Liver (tissue), 9 donors: ENCODE measurements around the gene PNKD. TPM values are rescaled to one million over a fixed set of nuclear protein-coding genes. Genes with fewer than 3 reads are reported as not detected.

ENCODE experiments used
- DNase-seq: peaks from one replicate; pipeline ENCODE4 v3.0.0-alpha.2; 2017; ENCODE audit warnings: low spot score
- H3K27ac ChIP-seq, 2 donors: one replicate each; pipeline ENCODE4 v1.7.0; 2013; ENCODE audit warnings: inconsistent platforms in 2 of 2, low read length in 2 of 2, control low read depth in 1 of 2, low read depth in 1 of 2, mild to moderate bottlenecking in 1 of 2
- H3K27me3 ChIP-seq, 4 donors: one replicate each; pipeline versions ENCODE4 v1.6.1 to v1.7.0; 2013; ENCODE audit warnings: low read length in 3 of 4, inconsistent platforms in 1 of 4, mild to moderate bottlenecking in 1 of 4, moderate library complexity in 1 of 4; ENCODE audit not compliant: control insufficient read depth in 4 of 4, insufficient read depth in 4 of 4
- H3K36me3 ChIP-seq, 4 donors: one replicate each; pipeline versions ENCODE4 v1.6.1 to v1.7.0; 2013; ENCODE audit warnings: low read length in 3 of 4, mild to moderate bottlenecking in 3 of 4, low read depth in 1 of 4, moderate library complexity in 1 of 4; ENCODE audit not compliant: control insufficient read depth in 4 of 4, insufficient read depth in 3 of 4
- H3K4me1 ChIP-seq, 4 donors: one replicate each; pipeline versions ENCODE4 v1.6.1 to v1.7.0; 2013; ENCODE audit warnings: low read length in 3 of 4, mild to moderate bottlenecking in 3 of 4, moderate library complexity in 1 of 4; ENCODE audit not compliant: control insufficient read depth in 4 of 4, insufficient read depth in 4 of 4
- H3K4me3 ChIP-seq, 3 donors: one replicate each; pipeline versions ENCODE4 v1.6.1 to v1.7.0; 2013; ENCODE audit warnings: low read length in 3 of 3, control low read depth in 1 of 3, low read depth in 1 of 3, mild to moderate bottlenecking in 1 of 3
- H3K9ac ChIP-seq, 2 donors: one replicate each; pipeline ENCODE4 v1.7.0; 2013; ENCODE audit warnings: low read length in 2 of 2, mild to moderate bottlenecking in 2 of 2, moderate library complexity in 2 of 2, control low read depth in 1 of 2, low read depth in 1 of 2
- H3K9me3 ChIP-seq, 4 donors: one replicate each; pipeline versions ENCODE4 v1.6.1 to v1.7.0; 2013; ENCODE audit warnings: low read length in 3 of 4; ENCODE audit not compliant: control insufficient read depth in 4 of 4
- ATF3 ChIP-seq: IDR thresholded peaks from 2 replicates; pipeline ENCODE4 v1.6.1; 2016; ENCODE audit warnings: antibody characterized with exemption
- CTCF ChIP-seq: fragments of 150-350 bp; IDR thresholded peaks from 2 replicates; pipeline ENCODE4 v1.5.1; 2017; ENCODE audit warnings: improper control_type of control experiment, low read depth, low read length; ENCODE audit not compliant: missing input control
- EGR1 ChIP-seq, 2 donors: IDR thresholded peaks; 2 replicates each; pipeline ENCODE4 v1.6.1; 2016 to 2018; ENCODE audit warnings: antibody characterized with exemption in 2 of 2, low read depth in 2 of 2
- FOXA1 ChIP-seq: IDR thresholded peaks from 2 replicates; pipeline ENCODE4 v1.6.1; 2016; ENCODE audit warnings: antibody characterized with exemption
- FOXA2 ChIP-seq: IDR thresholded peaks from 2 replicates; pipeline ENCODE4 v1.6.1; 2016; ENCODE audit warnings: antibody characterized with exemption
- GABPA ChIP-seq, 2 donors: IDR thresholded peaks in 1 of 2; conservative IDR thresholded peaks in 1 of 2; 2 replicates each; pipeline ENCODE4 v1.6.1; 2016; ENCODE audit warnings: antibody characterized with exemption in 2 of 2, mild to moderate bottlenecking in 1 of 2, moderate library complexity in 1 of 2
- HNF4A ChIP-seq, 2 donors: conservative IDR thresholded peaks; 2 replicates each; pipeline ENCODE4 v1.6.1; 2016; ENCODE audit warnings: antibody characterized with exemption in 2 of 2, mild to moderate bottlenecking in 2 of 2
- HNF4G ChIP-seq: IDR thresholded peaks from 2 replicates; pipeline ENCODE4 v1.6.1; 2016; ENCODE audit warnings: antibody characterized with exemption
- JUND ChIP-seq, 2 donors: IDR thresholded peaks; 2 replicates each; pipeline ENCODE4 v1.6.1; 2016; ENCODE audit warnings: antibody characterized with exemption in 2 of 2
- MAX ChIP-seq: IDR thresholded peaks from 2 replicates; pipeline ENCODE4 v1.6.1; 2016; ENCODE audit warnings: antibody characterized with exemption
- NR2F2 ChIP-seq: IDR thresholded peaks from 2 replicates; pipeline ENCODE4 v1.6.1; 2016; ENCODE audit warnings: antibody characterized with exemption
- RAD21 ChIP-seq, 2 donors: IDR thresholded peaks; 2 replicates each; pipeline ENCODE4 v1.6.1; 2016; ENCODE audit warnings: antibody characterized with exemption in 2 of 2, mild to moderate bottlenecking in 2 of 2
- RXRA ChIP-seq, 2 donors: IDR thresholded peaks; 2 replicates each; pipeline ENCODE4 v1.6.1; 2017 to 2018; ENCODE audit warnings: antibody characterized with exemption in 2 of 2, mild to moderate bottlenecking in 1 of 2
- SP1 ChIP-seq: IDR thresholded peaks from 2 replicates; pipeline ENCODE4 v1.6.1; 2018; ENCODE audit warnings: antibody characterized with exemption, mild to moderate bottlenecking
- TAF1 ChIP-seq: conservative IDR thresholded peaks from 2 replicates; pipeline ENCODE4 v1.6.1; 2016; ENCODE audit warnings: antibody characterized with exemption, mild to moderate bottlenecking
- YY1 ChIP-seq: IDR thresholded peaks from 2 replicates; pipeline ENCODE4 v1.6.1; 2016; ENCODE audit warnings: antibody characterized with exemption, mild to moderate bottlenecking
- WGBS: extraction: QIAGEN DNeasy Blood & Tissue Kit; methylation state at CpG from one replicate; pipeline ENCODE4 v1.1.7; 2013; 5-methylcytosine and 5-hydroxymethylcytosine counted together
- polyA plus RNA-seq, 2 donors: library from polyadenylated mRNA; stranded (reverse) in 1 of 2; unstranded in 1 of 2; fragments of 200-250 nt in 1 of 2; fragments of >200 nt in 1 of 2; fragmentation: Nextera tagmentation in 1 of 2; extraction: Ambion mirVana in 1 of 2; gene quantifications; one replicate each; pipeline versions ENCODE4 v1.2.1 to v1.2.3, GENCODE V29; 2013 to 2015
- total RNA-seq, 2 donors: library from RNA; depleted of rRNA; stranded (reverse); fragments of >200 nt; gene quantifications; one replicate each; pipeline ENCODE4 v1.2.3, GENCODE V29; 2014
- TF ChIP-seq, protein P1 (sequence below): IDR thresholded peaks from 2 replicates; pipeline ENCODE4 v1.6.1; 2016; ENCODE audit warnings: antibody characterized with exemption
- TF ChIP-seq, protein P2 (sequence below): IDR thresholded peaks from 2 replicates; pipeline ENCODE4 v1.6.1; 2016; ENCODE audit warnings: antibody characterized with exemption, mild to moderate bottlenecking
- donor health status: healthy.
- donor health status: healthy.
- donor health status: healthy.
- donor health status: healthy.
- donor health status: healthy.

PNKD gene
- total and polyA plus RNA-seq, 4 donors: 28.5 to 161 (median 94.9) TPM

- peak overlapping the region; percentile 63 to 86 (median 77) for H3K4me3 ChIP-seq
- H3K9ac ChIP-seq: peak overlapping the region in 1 of 2 donors; percentile 50
- no peaks in the 10 kb centered on the region for H3K9me3 ChIP-seq
- peaks cover 12 to 39% (median 26%) of the 10 kb centered on the region in 4 donors for H3K4me1 ChIP-seq
- peak overlapping the region; percentile 86 to 89 for H3K27ac ChIP-seq
- TF ChIP-seq, protein P1, sequence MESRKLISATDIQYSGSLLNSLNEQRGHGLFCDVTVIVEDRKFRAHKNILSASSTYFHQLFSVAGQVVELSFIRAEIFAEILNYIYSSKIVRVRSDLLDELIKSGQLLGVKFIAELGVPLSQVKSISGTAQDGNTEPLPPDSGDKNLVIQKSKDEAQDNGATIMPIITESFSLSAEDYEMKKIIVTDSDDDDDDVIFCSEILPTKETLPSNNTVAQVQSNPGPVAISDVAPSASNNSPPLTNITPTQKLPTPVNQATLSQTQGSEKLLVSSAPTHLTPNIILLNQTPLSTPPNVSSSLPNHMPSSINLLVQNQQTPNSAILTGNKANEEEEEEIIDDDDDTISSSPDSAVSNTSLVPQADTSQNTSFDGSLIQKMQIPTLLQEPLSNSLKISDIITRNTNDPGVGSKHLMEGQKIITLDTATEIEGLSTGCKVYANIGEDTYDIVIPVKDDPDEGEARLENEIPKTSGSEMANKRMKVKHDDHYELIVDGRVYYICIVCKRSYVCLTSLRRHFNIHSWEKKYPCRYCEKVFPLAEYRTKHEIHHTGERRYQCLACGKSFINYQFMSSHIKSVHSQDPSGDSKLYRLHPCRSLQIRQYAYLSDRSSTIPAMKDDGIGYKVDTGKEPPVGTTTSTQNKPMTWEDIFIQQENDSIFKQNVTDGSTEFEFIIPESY: peak; percentile 46
- peak; percentile 76 to 87 for TF ChIP-seq RXRA (IDR thresholded peaks at IDR 0.05)
- TF ChIP-seq ATF3: peak; percentile 33
- peak; percentile 42 for TF ChIP-seq TAF1
- peak; percentile 52 for TF ChIP-seq HNF4G
- TF ChIP-seq, protein P2, sequence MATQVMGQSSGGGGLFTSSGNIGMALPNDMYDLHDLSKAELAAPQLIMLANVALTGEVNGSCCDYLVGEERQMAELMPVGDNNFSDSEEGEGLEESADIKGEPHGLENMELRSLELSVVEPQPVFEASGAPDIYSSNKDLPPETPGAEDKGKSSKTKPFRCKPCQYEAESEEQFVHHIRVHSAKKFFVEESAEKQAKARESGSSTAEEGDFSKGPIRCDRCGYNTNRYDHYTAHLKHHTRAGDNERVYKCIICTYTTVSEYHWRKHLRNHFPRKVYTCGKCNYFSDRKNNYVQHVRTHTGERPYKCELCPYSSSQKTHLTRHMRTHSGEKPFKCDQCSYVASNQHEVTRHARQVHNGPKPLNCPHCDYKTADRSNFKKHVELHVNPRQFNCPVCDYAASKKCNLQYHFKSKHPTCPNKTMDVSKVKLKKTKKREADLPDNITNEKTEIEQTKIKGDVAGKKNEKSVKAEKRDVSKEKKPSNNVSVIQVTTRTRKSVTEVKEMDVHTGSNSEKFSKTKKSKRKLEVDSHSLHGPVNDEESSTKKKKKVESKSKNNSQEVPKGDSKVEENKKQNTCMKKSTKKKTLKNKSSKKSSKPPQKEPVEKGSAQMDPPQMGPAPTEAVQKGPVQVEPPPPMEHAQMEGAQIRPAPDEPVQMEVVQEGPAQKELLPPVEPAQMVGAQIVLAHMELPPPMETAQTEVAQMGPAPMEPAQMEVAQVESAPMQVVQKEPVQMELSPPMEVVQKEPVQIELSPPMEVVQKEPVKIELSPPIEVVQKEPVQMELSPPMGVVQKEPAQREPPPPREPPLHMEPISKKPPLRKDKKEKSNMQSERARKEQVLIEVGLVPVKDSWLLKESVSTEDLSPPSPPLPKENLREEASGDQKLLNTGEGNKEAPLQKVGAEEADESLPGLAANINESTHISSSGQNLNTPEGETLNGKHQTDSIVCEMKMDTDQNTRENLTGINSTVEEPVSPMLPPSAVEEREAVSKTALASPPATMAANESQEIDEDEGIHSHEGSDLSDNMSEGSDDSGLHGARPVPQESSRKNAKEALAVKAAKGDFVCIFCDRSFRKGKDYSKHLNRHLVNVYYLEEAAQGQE: peak; percentile 63
- no peak for TF ChIP-seq CTCF
- TF ChIP-seq FOXA1: no peak
- peak; percentile 70 to 73 for TF ChIP-seq EGR1 (IDR thresholded peaks at IDR 0.05; ENCODE audit: low read depth in 2 of 2)
- peak; percentile 97 for TF ChIP-seq NR2F2
- peak in 1 of 2 donors; percentile 67 for TF ChIP-seq JUND (IDR thresholded peaks at IDR 0.05)
- peak; percentile 75 to 86 for TF ChIP-seq HNF4A (conservative IDR thresholded peaks at IDR 0.05)
- TF ChIP-seq SP1: peak; percentile 92
- no peak for TF ChIP-seq FOXA2
- no peak for TF ChIP-seq GABPA (IDR thresholded peaks at IDR 0.05 in 1 of 2, conservative IDR thresholded peaks at IDR 0.05 in 1 of 2)
- peak; percentile 82 for TF ChIP-seq YY1
- peak in 1 of 2 donors; percentile 34 for TF ChIP-seq RAD21 (IDR thresholded peaks at IDR 0.05)
- TF ChIP-seq MAX: peak; percentile 38
- H3K27me3 ChIP-seq: no peaks in the 10 kb centered on the region
- no peaks in the 10 kb centered on the region for H3K36me3 ChIP-seq
- DNase-seq: peak; percentile 86
- under 1% methylated on average over 69 of the region's 69 CpGs for WGBS
Measured at GRCh38 chr2:218322768-218323525, 52.6 kb downstream of the PNKD start.
